A673 (cell line): ENCODE measurements around the gene LPP. TPM values are rescaled to one million over a fixed set of nuclear protein-coding genes. Genes with fewer than 3 reads are reported as not detected.

Experiments used
- BruUV-seq: library from RNA; stranded (reverse); fragments of 400-500 nt; replicated peaks from 2 replicates; lab custom pipeline; 2021; lab: Mats Ljungman, UMichigan
- CTCF ChIA-PET: fragments of 300-600 bp; sonication (Branson Sonifier 250); formaldehyde crosslinking; loops from one replicate; lab custom pipeline; 2022; ENCODE audit warnings: antibody characterized with exemption; lab: Charles Lee
- POLR2A ChIA-PET: fragments of 300-600 bp; sonication (Branson Sonifier 250); formaldehyde crosslinking; loops from one replicate; lab custom pipeline; 2022; ENCODE audit warnings: antibody characterized with exemption; ENCODE audit not compliant: low non-redundant PET; lab: Charles Lee
- DNase-seq: peaks from one replicate; pipeline ENCODE4 v3.0.0-alpha.2; 2015; ENCODE audit warnings: low spot score
- H3K27ac ChIP-seq: fragments of 200-600 bp; sonication (generic); 2 replicates; pipeline ENCODE4 v1.5.1; 2016; ENCODE audit warnings: mixed run types, low read depth, mild to moderate bottlenecking, mixed read lengths, antibody characterized with exemption, low read length; ENCODE audit not compliant: poor library complexity, severe bottlenecking
- H3K27me3 ChIP-seq: fragments of 200-600 bp; sonication (generic); replicated peaks from 2 replicates; pipeline ENCODE4 v1.6.1; 2017; ENCODE audit warnings: mixed run types, low read depth, mild to moderate bottlenecking, mixed read lengths, antibody characterized with exemption, low read length; ENCODE audit not compliant: insufficient read depth, poor library complexity
- H3K36me3 ChIP-seq: fragments of 200-600 bp; sonication (generic); 2 replicates; pipeline ENCODE4 v1.6.1; 2016; ENCODE audit warnings: mixed run types, mild to moderate bottlenecking, mixed read lengths, antibody characterized with exemption, low read length; ENCODE audit not compliant: insufficient read depth, poor library complexity, severe bottlenecking
- H3K4me1 ChIP-seq: fragments of 200-600 bp; sonication (generic); 2 replicates; pipeline ENCODE4 v1.6.1; 2017; ENCODE audit warnings: mixed run types, mild to moderate bottlenecking, mixed read lengths, antibody characterized with exemption, low read length; ENCODE audit not compliant: insufficient read depth, poor library complexity, severe bottlenecking
- H3K4me3 ChIP-seq: fragments of 200-600 bp; sonication (generic); 2 replicates; pipeline ENCODE4 v1.5.1; 2016; ENCODE audit warnings: low read depth, mixed run types, mild to moderate bottlenecking, mixed read lengths, low read length; ENCODE audit not compliant: poor library complexity, severe bottlenecking
- H3K9me3 ChIP-seq: fragments of 200-600 bp; sonication (generic); 2 replicates; pipeline ENCODE4 v1.6.1; 2016; ENCODE audit warnings: mixed run types, low read depth, mild to moderate bottlenecking, mixed read lengths, antibody characterized with exemption, low read length; ENCODE audit not compliant: poor library complexity, severe bottlenecking
- CTCF ChIP-seq: fragments of 300-800, 200-600 bp; sonication (generic); conservative IDR thresholded peaks from 2 replicates; pipeline ENCODE4 v1.5.1; 2017; ENCODE audit warnings: low read depth, mild to moderate bottlenecking, antibody characterized with exemption, low read length, moderate library complexity, mixed read lengths
- EZH2 ChIP-seq: fragments of 200-600 bp; sonication (generic); IDR thresholded peaks from 2 replicates; pipeline ENCODE4 v1.6.1; 2017; ENCODE audit warnings: borderline replicate concordance, low read depth, mild to moderate bottlenecking, mixed read lengths, antibody characterized with exemption, low read length; ENCODE audit not compliant: poor library complexity, severe bottlenecking
- intact Hi-C: fragments of 100-400 bp; cut with micrococcal nuclease; formaldehyde crosslinking; loops from one replicate; pipeline ENCODE4 v1.10.0; 2022; ENCODE audit not compliant: unreplicated experiment
- total RNA-seq: library from RNA; stranded (reverse); gene quantifications from 2 replicates; pipeline ENCODE4 v1.2.3, GENCODE V29; 2021

The LPP gene
- total RNA-seq, 1 experiment from 2014 or later = 39.7 TPM

DNA sequence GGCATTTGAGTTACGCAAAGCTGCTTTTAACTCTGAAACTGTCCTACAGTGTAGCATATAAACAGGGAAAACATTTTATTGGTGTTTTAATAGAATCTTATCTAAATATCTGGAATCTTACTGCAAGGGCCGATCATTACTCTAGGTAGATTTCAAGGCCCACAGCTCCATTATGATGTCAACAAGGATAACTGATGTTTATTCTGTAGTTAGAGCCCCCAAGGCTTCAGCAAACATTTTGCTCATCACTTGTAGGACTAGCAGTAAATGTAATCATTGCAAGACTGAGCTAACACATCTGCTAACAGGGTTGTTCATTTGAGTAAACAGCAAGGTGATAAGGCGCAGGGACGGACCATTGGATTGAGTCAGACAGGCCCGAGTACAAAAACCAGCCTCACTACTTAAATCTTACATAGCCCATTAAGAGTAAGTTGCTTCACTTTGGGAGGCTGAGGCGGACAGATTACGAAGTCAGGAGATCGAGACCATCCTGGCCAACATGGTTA, 685.3 kb downstream of the LPP start:
- no peak for TF ChIP-seq EZH2
- TF ChIP-seq CTCF = no peak
- DNase-seq = no peak
- Histone ChIP-seq H3K36me3 (no peaks in the 10 kb centered on the region), H3K9me3 (no peaks in the 10 kb centered on the region), H3K27me3 (no peaks in the 10 kb centered on the region), H3K27ac (no peak overlapping the region), H3K4me1 (no peaks in the 10 kb centered on the region), H3K4me3 (no peak overlapping the region)
- intact Hi-C loops = no loop called here
- ChIA-PET CTCF (no interaction called here), POLR2A (interaction anchor here (0.6 kb wide), 1 partner anchor 378 kb away, joined by 3 read pairs; no protein-coding TSS in a partner anchor)
- no TSS peak for BruUV-seq

- no peaks in the 10 kb centered on the region for H3K4me1 ChIP-seq
- H3K9me3 ChIP-seq = no peaks in the 10 kb centered on the region
- no peak overlapping the region for H3K27ac ChIP-seq
- intact Hi-C loops = no loop called here
- POLR2A ChIA-PET = no interaction called here
- no peaks in the 10 kb centered on the region for H3K27me3 ChIP-seq
- H3K4me3 ChIP-seq = no peak overlapping the region
- H3K36me3 ChIP-seq = no peaks in the 10 kb centered on the region
- no TSS peak for BruUV-seq
- CTCF ChIA-PET = no interaction called here
- no peak for TF ChIP-seq CTCF
- TF ChIP-seq EZH2 = no peak
- DNase-seq = no peak
Measured at GRCh38 chr3:188840290-188840689, 686.3 kb downstream of the LPP start.

DNA sequence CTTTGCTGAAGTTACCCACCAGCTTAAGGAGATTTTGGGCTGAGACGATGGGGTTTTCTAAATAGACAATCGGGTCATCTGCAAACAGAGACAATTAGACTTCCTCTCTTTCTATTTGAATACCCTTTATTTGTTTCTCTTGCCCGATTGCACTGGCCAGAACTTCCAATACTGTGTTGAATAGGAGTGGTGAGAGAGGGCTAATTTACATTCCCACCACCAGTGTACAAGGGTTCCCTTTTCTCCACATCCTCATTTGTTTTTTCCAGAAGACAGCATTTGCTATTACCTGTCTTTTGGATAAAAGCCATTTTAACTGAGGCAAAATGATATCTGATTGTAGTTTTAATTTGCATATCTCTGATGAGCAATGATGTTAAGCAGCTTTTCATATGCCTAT, 687.9 kb downstream of the LPP start:
- Histone ChIP-seq H3K27me3 (no peaks in the 10 kb centered on the region), H3K27ac (no peak overlapping the region), H3K4me3 (no peak overlapping the region), H3K9me3 (no peaks in the 10 kb centered on the region), H3K4me1 (no peaks in the 10 kb centered on the region), H3K36me3 (no peaks in the 10 kb centered on the region)
- POLR2A ChIA-PET = interaction anchor here (0.6 kb wide), 1 partner anchor 1082 kb away, joined by 11 read pairs; no protein-coding TSS in a partner anchor
- no peak for TF ChIP-seq EZH2
- CTCF ChIA-PET = no interaction called here
- BruUV-seq = no TSS peak
- intact Hi-C loops = no loop called here
- no peak for DNase-seq

DNA sequence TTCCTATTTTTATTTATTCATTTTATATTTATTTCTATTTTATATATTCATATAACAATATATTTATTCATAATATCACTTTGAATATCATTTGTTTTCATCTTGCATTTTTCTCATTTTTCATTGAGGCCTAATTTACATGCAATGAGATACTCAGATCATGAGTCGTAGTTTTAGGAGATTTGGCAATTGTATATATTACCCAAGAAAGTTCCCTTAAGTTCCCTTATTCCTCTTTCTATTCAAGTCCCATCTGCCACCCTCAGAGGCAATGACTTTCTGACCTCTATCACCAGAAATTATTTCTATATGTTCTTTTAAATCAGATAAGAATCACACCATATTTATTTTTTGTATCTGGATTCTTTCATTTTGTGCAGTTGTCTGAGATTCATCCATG, 688.7 kb downstream of the LPP start:
- H3K27me3 ChIP-seq = no peaks in the 10 kb centered on the region
- H3K36me3 ChIP-seq = no peaks in the 10 kb centered on the region
- POLR2A ChIA-PET = no interaction called here
- DNase-seq = no peak
- CTCF ChIA-PET = no interaction called here
- no peak overlapping the region for H3K4me3 ChIP-seq
- intact Hi-C loops = no loop called here
- no peaks in the 10 kb centered on the region for H3K4me1 ChIP-seq
- H3K27ac ChIP-seq = no peak overlapping the region
- BruUV-seq = no TSS peak
- no peak for TF ChIP-seq EZH2
- no peak for TF ChIP-seq CTCF
- H3K9me3 ChIP-seq = no peaks in the 10 kb centered on the region
